ENCODE data around the gene TMEM52. TPM values are rescaled to one million over a fixed set of nuclear protein-coding genes. Genes with fewer than 3 reads are reported as not detected.

Gene TMEM52
- total RNA-seq, 3 donors from 2014 or later = 2.4 to 3.5 (median 2.5) TPM

DNA sequence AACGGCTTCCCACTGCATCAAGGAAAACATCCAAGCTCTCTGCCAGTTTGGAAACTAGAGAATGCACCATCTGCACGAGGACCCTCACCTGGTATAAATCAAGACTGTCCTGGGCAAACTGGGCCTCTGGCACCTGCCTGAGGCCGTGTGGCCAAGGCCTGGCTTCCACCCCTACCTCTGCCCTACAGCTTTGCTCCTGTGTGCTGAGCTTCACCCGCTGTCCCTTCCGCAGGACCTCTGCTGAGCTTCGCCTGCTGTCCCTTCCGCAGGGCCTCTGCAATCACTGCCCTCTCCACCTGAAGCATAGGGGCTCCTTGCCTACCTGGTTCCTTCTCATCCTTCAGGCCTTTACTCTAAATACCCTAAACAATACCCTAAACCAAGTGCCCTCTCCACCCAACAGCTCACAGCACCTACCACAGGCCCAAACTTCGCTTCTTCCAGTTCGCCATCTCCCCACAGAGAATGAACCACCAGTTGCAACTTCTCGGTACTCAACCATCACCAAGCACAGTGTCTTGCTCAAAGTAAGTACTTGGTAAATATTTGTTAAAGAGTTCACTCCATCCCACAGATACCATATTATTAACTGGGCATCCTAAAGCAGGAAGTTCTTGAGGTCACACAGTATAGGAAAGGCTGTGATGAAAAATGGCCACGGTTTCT, 46.6 kb downstream of the TMEM52 start:
- peaks cover 21% of the 10 kb centered on the region for H3K36me3 Mint-ChIP-seq (ENCODE audit: insufficient read depth)
- H3K27me3 Mint-ChIP-seq (ENCODE audit: low read depth) = no peaks in the 10 kb centered on the region

GRCh38 chr1:1869469-1869868, 49.6 kb downstream of the TMEM52 start:
- no peaks in the 10 kb centered on the region for H3K9me3 Mint-ChIP-seq
- no peaks in the 10 kb centered on the region for H3K27me3 Mint-ChIP-seq (ENCODE audit: low read depth)
- no peak for ATAC-seq
- DNase-seq = no peak
- H3K4me3 Mint-ChIP-seq = no peak overlapping the region
- peaks cover 9% of the 10 kb centered on the region for H3K36me3 Mint-ChIP-seq (ENCODE audit: insufficient read depth)
- peaks cover 70% of the 10 kb centered on the region for H3K4me1 Mint-ChIP-seq (ENCODE audit: low read depth)

More for the DNA sequence above, 46.6 kb downstream of the TMEM52 start:
- no peaks in the 10 kb centered on the region for H3K9me3 Mint-ChIP-seq
- peaks cover 73% of the 10 kb centered on the region for H3K4me1 Mint-ChIP-seq (ENCODE audit: low read depth)
- DNase-seq (no peak), ATAC-seq (no peak)
- no peak overlapping the region for H3K4me3 Mint-ChIP-seq

Other genes with a start within 250 kb of the TMEM52 start
- gene SLC35E2B, start 226.5 kb downstream of the TMEM52 start, total RNA-seq = 10 to 100 TPM; 14.8 to 27.2 (median 20.2) TPM
- gene CDK11A, start 194.9 kb downstream of the TMEM52 start, total RNA-seq = 100 to 1,000 TPM in 2 of 3 donors, 10 to 100 TPM in 1; 90.1 to 143 (median 126) TPM
- gene NADK, start 140.8 kb downstream of the TMEM52 start, total RNA-seq = 100 to 1,000 TPM in 2 of 3 donors, 10 to 100 TPM in 1; 98.7 to 108 (median 106) TPM
- 100 to 1,000 TPM; 354 to 395 (median 387) TPM for gene GNB1, start 28.2 kb downstream of the TMEM52 start, total RNA-seq
- gene CALML6, start 4.0 kb downstream of the TMEM52 start, total RNA-seq = under 1 TPM; 0.38 to 0.61 (median 0.51) TPM
- not detected for gene CFAP74, start 84.5 kb upstream of the TMEM52 start, total RNA-seq
- gene GABRD, start 100.1 kb upstream of the TMEM52 start, total RNA-seq = not detected
- gene PRKCZ, start 131.1 kb upstream of the TMEM52 start, total RNA-seq = 10 to 100 TPM; 15.0 to 15.6 (median 15.0) TPM